K562 (cell line): ENCODE measurements around the gene RAB5A. TPM values are rescaled to one million over a fixed set of nuclear protein-coding genes. Genes with fewer than 3 reads are reported as not detected.

Source experiments
- ATAC-seq: fragments of 200-7000 bp; cut with Tn5 transposase; 3 replicates; pipeline ENCODE4 v1.9.1; 2020; ENCODE audit warnings: moderate library complexity
- BruUV-seq: library from RNA; stranded (reverse); fragments of 400-500 nt; replicated peaks from 2 replicates; lab custom pipeline; 2021; lab: Mats Ljungman, UMichigan
- CTCF ChIA-PET: fragments of 300-600 bp; formaldehyde crosslinking; extraction: SDS; loops from one replicate; lab custom pipeline; 2021; ENCODE audit warnings: low intra/inter-chr PET ratio; lab: Yijun Ruan, JAX
- POLR2A ChIA-PET: fragments of 300-600, 350-650 bp; sonication (Branson Sonifier 250); formaldehyde crosslinking; extraction: SDS; loops from one replicate; lab custom pipeline; 2021; ENCODE audit warnings: antibody characterized with exemption, inconsistent platforms; lab: Yijun Ruan, JAX
- DNase-seq, 4 experiments: peaks; one replicate each; pipeline versions ENCODE4 v3.0.0 to v3.0.0-alpha.2; 2011 to 2018; ENCODE audit warnings: low spot score in 3 of 4, mixed read lengths in 3 of 4; ENCODE audit errors: extremely low read depth in 1 of 4
- FAIRE-seq: peaks from 2 replicates; lab custom pipeline; 2011; peaks lifted over from hg19 to GRCh38; lab: Jason Lieb, UNC
- H2AFZ ChIP-seq: 2 replicates; pipeline ENCODE4 v1.6.0; 2011; ENCODE audit warnings: low read depth, low read length, control low read depth, inconsistent platforms
- H3K27ac ChIP-seq: fragments of 200-600 bp; 3 replicates; pipeline ENCODE4 v1.8.0; 2011; ENCODE audit warnings: low read depth, mild to moderate bottlenecking, control low read depth, inconsistent platforms, low read length, moderate library complexity, mixed read lengths; ENCODE audit errors: extremely low read depth
- H3K27me3 ChIP-seq, 2 experiments: fragments of 300-600 bp in 1 of 2; 2 replicates in 1 of 2; 3 replicates in 1 of 2; pipeline versions ENCODE4 v1.6.0 to v1.8.0; 2011; ENCODE audit warnings: inconsistent platforms in 2 of 2, low read length in 2 of 2, mild to moderate bottlenecking in 1 of 2, mixed read lengths in 1 of 2, moderate library complexity in 1 of 2; ENCODE audit not compliant: control insufficient read depth in 2 of 2, insufficient read depth in 2 of 2
- H3K36me3 ChIP-seq: fragments of 300-600 bp; 3 replicates; pipeline ENCODE4 v1.8.0; 2011; ENCODE audit warnings: mild to moderate bottlenecking, low read length, inconsistent platforms; ENCODE audit not compliant: control insufficient read depth, insufficient read depth
- H3K4me1 ChIP-seq, 2 experiments: fragments of 200-600 bp in 1 of 2; replicated peaks in 1 of 2; 2 replicates in 1 of 2; 3 replicates in 1 of 2; pipeline versions ENCODE4 v1.5.1 to v1.8.0; 2011; ENCODE audit warnings: inconsistent platforms in 2 of 2, low read length in 2 of 2, mild to moderate bottlenecking in 1 of 2, mixed read lengths in 1 of 2, moderate library complexity in 1 of 2; ENCODE audit not compliant: control insufficient read depth in 2 of 2, insufficient read depth in 2 of 2
- H3K4me2 ChIP-seq: 2 replicates; pipeline ENCODE4 v1.6.1; 2011; ENCODE audit warnings: low read length, control low read depth, inconsistent platforms, mixed read lengths; ENCODE audit not compliant: insufficient read depth
- H3K4me3 ChIP-seq: fragments of 200-600 bp; sonication (generic), shearing (Covaris generic); 2 replicates; pipeline ENCODE4 v1.5.1; 2016; ENCODE audit warnings: control low read depth, inconsistent platforms
- H3K79me2 ChIP-seq: fragments of 200-600 bp; 3 replicates; pipeline ENCODE4 v1.8.0; 2011; ENCODE audit warnings: low read length, inconsistent platforms; ENCODE audit not compliant: control insufficient read depth, insufficient read depth
- H3K9ac ChIP-seq, 2 experiments: 2 replicates each; pipeline versions ENCODE4 v1.6.0 to v1.6.1; 2011; ENCODE audit warnings: low read depth in 2 of 2, low read length in 2 of 2, control low read depth in 1 of 2, inconsistent platforms in 1 of 2, mild to moderate bottlenecking in 1 of 2, mixed read lengths in 1 of 2; ENCODE audit not compliant: insufficient read depth in 1 of 2
- H3K9me1 ChIP-seq: one replicate; pipeline ENCODE4 v1.6.0; 2011; ENCODE audit warnings: inconsistent platforms, mild to moderate bottlenecking, low read length, moderate library complexity; ENCODE audit not compliant: control insufficient read depth, insufficient read depth
- H3K9me3 ChIP-seq: replicated peaks from 2 replicates; pipeline ENCODE4 v1.5.1; 2011; ENCODE audit warnings: low read depth, low read length, inconsistent platforms; ENCODE audit not compliant: control insufficient read depth, insufficient read depth
- H4K20me1 ChIP-seq: replicated peaks from 2 replicates; pipeline ENCODE4 v1.6.1; 2011; ENCODE audit warnings: low read length, inconsistent platforms, mixed read lengths; ENCODE audit not compliant: control insufficient read depth, insufficient read depth
- ARID1B ChIP-seq: fragments of 450-650 bp; IDR thresholded peaks from 2 replicates; pipeline ENCODE4 v1.6.1; 2016; ENCODE audit warnings: antibody characterized with exemption, mild to moderate bottlenecking, inconsistent platforms
- CBFA2T3 ChIP-seq: fragments of 450-650 bp; IDR thresholded peaks from 2 replicates; pipeline ENCODE4 v1.6.1; 2017
- CHD1 ChIP-seq: fragments of 200-600 bp; sonication (generic); IDR thresholded peaks from one replicate; pipeline ENCODE4 v1.6.1; 2012; ENCODE audit warnings: mild to moderate bottlenecking, moderate library complexity, low read length, inconsistent platforms
- DPF2 ChIP-seq: fragments of 450-650 bp; IDR thresholded peaks from 2 replicates; pipeline ENCODE4 v1.6.1; 2016
- EP300 ChIP-seq: IDR thresholded peaks from 2 replicates; pipeline ENCODE4 v1.6.1; 2012; ENCODE audit warnings: low read length, improper control_type of control experiment
- HOXB6 ChIP-seq: fragments of 250-450 bp; sonication (Bioruptor Pico); IDR thresholded peaks from 2 replicates; pipeline ENCODE4 v1.5.1; 2022; ENCODE audit warnings: mild to moderate bottlenecking, borderline replicate concordance
- ILK ChIP-seq: fragments of 450-650 bp; IDR thresholded peaks from 2 replicates; pipeline ENCODE4 v1.6.1; 2016; ENCODE audit warnings: missing genetic modification characterization, low read depth, mild to moderate bottlenecking, missing compliant biosample characterization, moderate library complexity, borderline replicate concordance
- NCOR1 ChIP-seq: fragments of 450-650 bp; IDR thresholded peaks from 2 replicates; pipeline ENCODE4 v1.6.1; 2016; ENCODE audit warnings: mild to moderate bottlenecking, moderate library complexity
- NFE2 ChIP-seq: IDR thresholded peaks from 2 replicates; pipeline ENCODE4 v1.6.1; 2014; ENCODE audit warnings: antibody characterized with exemption, low read depth
- NR2C1 ChIP-seq, 2 experiments: fragments of 450-650 bp; IDR thresholded peaks; 2 replicates each; pipeline ENCODE4 v1.6.1; 2017; ENCODE audit warnings: mild to moderate bottlenecking in 2 of 2, antibody characterized with exemption in 1 of 2, inconsistent platforms in 1 of 2, missing compliant biosample characterization in 1 of 2, missing genetic modification characterization in 1 of 2
- POLR2B ChIP-seq: fragments of 450-650 bp; IDR thresholded peaks from 2 replicates; pipeline ENCODE4 v1.6.1; 2018; ENCODE audit warnings: low read depth; ENCODE audit not compliant: partially characterized antibody
- RBM22 ChIP-seq: fragments of 200-400 bp; formaldehyde crosslinking; IDR thresholded peaks from 2 replicates; pipeline ENCODE4 v1.6.1; 2018; ENCODE audit warnings: low read length, low read depth; ENCODE audit not compliant: poor library complexity, severe bottlenecking
- SPI1 ChIP-seq: IDR thresholded peaks from 2 replicates; pipeline ENCODE4 v1.6.1; 2011; ENCODE audit warnings: low read depth, low read length, control low read depth, borderline replicate concordance
- TEAD4 ChIP-seq, 2 experiments: sonication (generic) in 1 of 2; formaldehyde crosslinking in 1 of 2; IDR thresholded peaks; 2 replicates each; pipeline versions ENCODE4 v1.6.1 to v1.8.0; 2012 to 2022; ENCODE audit warnings: borderline replicate concordance in 1 of 2, inconsistent platforms in 1 of 2, low read length in 1 of 2, mild to moderate bottlenecking in 1 of 2, missing genetic modification reagents in 1 of 2
- ZFPM2 ChIP-seq: fragments of 250-450 bp; sonication (Bioruptor Pico); IDR thresholded peaks from 2 replicates; pipeline ENCODE4 v1.5.1; 2022; ENCODE audit warnings: mild to moderate bottlenecking
- ZKSCAN1 ChIP-seq: fragments of 150-350 bp; IDR thresholded peaks from 2 replicates; pipeline ENCODE4 v1.6.1; 2016; ENCODE audit warnings: low read depth, low read length
- ZNF584 ChIP-seq: fragments of 200-800 bp; sonication (Bioruptor generic); IDR thresholded peaks from 2 replicates; pipeline ENCODE4 v1.6.1; 2016; ENCODE audit warnings: low read depth, mild to moderate bottlenecking, missing genetic modification characterization, missing compliant biosample characterization
- WGBS: fragments of 100-300 bp; shearing (Covaris generic); methylation state at CpG from one replicate; pipeline ENCODE4 v1.1.6; 2016; ENCODE audit warnings: low coverage, mixed read lengths; ENCODE audit not compliant: insufficient coverage; ENCODE audit errors: missing lambda C conversion rate; 5-methylcytosine and 5-hydroxymethylcytosine counted together
- in situ Hi-C: fragments of 300-500 bp; cut with MboI; formaldehyde crosslinking; loops from 4 replicates; pipeline ENCODE4 v1.15.0; 2018; ENCODE audit warnings: inconsistent platforms, mixed read lengths
- intact Hi-C: fragments of 100-400 bp; cut with micrococcal nuclease; formaldehyde crosslinking; loops from 2 replicates; pipeline ENCODE4 v1.14.2; 2022
- polyA plus RNA-seq, 8 experiments: library from polyadenylated mRNA; depleted of rRNA in 4 of 8; stranded (reverse) in 5 of 8; unstranded in 3 of 8; fragments of >200 nt; fragmentation: Nextera tagmentation in 2 of 8; fragmentation: Illumina TruSeq in 1 of 8; extraction: Ambion mirVana in 2 of 8; extraction: Trizol in 1 of 8; gene quantifications; 2 replicates each; pipeline versions ENCODE4 v1.2.1 to v1.2.3, GENCODE V29; 2011 to 2014; ENCODE audit warnings: inconsistent platforms in 1 of 8, missing spikeins in 1 of 8
- total RNA-seq, 7 experiments: library from RNA; depleted of rRNA in 6 of 7; stranded (reverse); fragments of >200 nt in 6 of 7; fragmentation: Illumina TruSeq in 2 of 7; extraction: Trizol in 2 of 7; gene quantifications; 2 replicates each; pipeline versions ENCODE4 v1.2.1 to v1.2.3, GENCODE V29; 2011 to 2021; ENCODE audit warnings: low replicate concordance in 1 of 7
- TF ChIP-seq, protein P1 (sequence below): sonication (generic); IDR thresholded peaks from 2 replicates; pipeline ENCODE4 v1.6.1; 2016

The RAB5A gene
- total and polyA plus RNA-seq, 9 of the 15 experiments (the other 6 are each of a cell fraction or from before 2014, with no cell fraction given), result 28.3 to 64.2 (median 49.0) TPM

DNA sequence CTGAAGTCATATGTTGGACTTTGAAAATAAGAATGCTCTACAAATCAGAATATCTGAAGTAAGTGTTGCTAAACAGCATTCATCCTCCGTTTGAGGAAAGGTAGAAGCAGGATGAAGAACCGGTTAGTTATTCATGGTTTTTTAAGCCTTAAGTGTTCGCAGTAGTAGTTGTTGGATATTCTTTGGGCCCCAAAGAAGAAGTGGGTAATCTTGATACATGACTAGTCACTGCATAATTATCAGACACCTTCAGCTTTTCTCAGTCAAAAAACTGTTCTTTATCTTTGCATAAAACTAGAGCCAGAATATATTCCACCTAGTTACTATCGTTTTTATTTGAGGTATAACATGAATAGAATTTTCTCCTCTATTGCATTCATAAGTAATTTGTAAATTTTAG, 13.8 kb downstream of the RAB5A start:
- H3K4me1 ChIP-seq, result peaks cover 6 to 21% of the 10 kb centered on the region in 2 experiments; a peak in 4 of 5 replicates
- TF ChIP-seq ZKSCAN1 (no peak), ZNF584 (no peak), CHD1 (no peak), DPF2 (peak; percentile 50; the same call in 1 of the 2 replicates), SPI1 (peak; percentile 18; the same call in 1 of the 2 replicates), TEAD4 (IDR thresholded peaks at IDR 0.05; ENCODE audit: low read length) (0 out of 2 replicates have a peak, but pooled peaks have one; percentile 12), TEAD4 (CRISPR knock-in tag; IDR thresholded peaks at IDR 0.05; ENCODE audit: borderline replicate concordance) (no peak), ZFPM2 (CRISPR knock-in tag) (no peak), RBM22 (no peak), POLR2B (no peak), HOXB6 (CRISPR knock-in tag) (no peak), NFE2 (no peak), NR2C1 (IDR thresholded peaks at IDR 0.05) (no peak), NR2C1 (tag; IDR thresholded peaks at IDR 0.05) (no peak), EP300 (no peak), CBFA2T3 (peak; percentile 37; the same call in 1 of the 2 replicates), ILK (tag) (no peak), NCOR1 (peak; percentile 8; the same call in 1 of the 2 replicates), ARID1B (peak; percentile 58)
- TF ChIP-seq, protein P1, sequence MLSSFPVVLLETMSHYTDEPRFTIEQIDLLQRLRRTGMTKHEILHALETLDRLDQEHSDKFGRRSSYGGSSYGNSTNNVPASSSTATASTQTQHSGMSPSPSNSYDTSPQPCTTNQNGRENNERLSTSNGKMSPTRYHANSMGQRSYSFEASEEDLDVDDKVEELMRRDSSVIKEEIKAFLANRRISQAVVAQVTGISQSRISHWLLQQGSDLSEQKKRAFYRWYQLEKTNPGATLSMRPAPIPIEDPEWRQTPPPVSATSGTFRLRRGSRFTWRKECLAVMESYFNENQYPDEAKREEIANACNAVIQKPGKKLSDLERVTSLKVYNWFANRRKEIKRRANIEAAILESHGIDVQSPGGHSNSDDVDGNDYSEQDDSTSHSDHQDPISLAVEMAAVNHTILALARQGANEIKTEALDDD, result peak; percentile 96
- TF ChIP-seq, all 486 proteins: peak for 7
- Histone ChIP-seq H3K9me1 (no peaks in the 10 kb centered on the region), H3K9me3 (no peaks in the 10 kb centered on the region), H2AFZ (no peak overlapping the region), H3K4me3 (no peak overlapping the region), H4K20me1 (0 out of 2 replicates have a peak, but pooled peaks cover 8% of the 10 kb centered on the region), H3K4me2 (peak overlapping the region; percentile 34; the same call in 1 of the 2 replicates), H3K9ac (no peak overlapping the region), H3K27me3 (no peaks in the 10 kb centered on the region), H3K27ac (peak overlapping the region; percentile 24; the same call in 2 of the 3 replicates), H3K36me3 (peaks cover 59% of the 10 kb centered on the region), H3K79me2 (peaks cover 99% of the 10 kb centered on the region)
- no peak for DNase-seq
- ChIA-PET CTCF (no interaction called here), POLR2A (interaction anchor here (1.5 to 6.1 kb wide), 2 partner anchors 12 to 63 kb away, joined by 3 to 34 read pairs; no protein-coding TSS in a partner anchor)
- BruUV-seq, result no TSS peak
- intact Hi-C loops, result no loop called here
- peak; percentile 23; the same call in 2 of the 3 replicates for ATAC-seq
- WGBS, result 10% methylated on average over 4 of the region's 4 CpGs
- in situ Hi-C loops, result no loop called here
- FAIRE-seq, result peak; percentile 70
